ENCODE measurements around the gene GPX4. TPM values are rescaled to one million over a fixed set of nuclear protein-coding genes. Genes with fewer than 3 reads are reported as not detected.

GPX4 gene
- total and polyA plus RNA-seq, 9 of the 15 experiments (the other 6 are each of a cell fraction or from before 2014, with no cell fraction given): 61.4 to 661 (median 349) TPM

GRCh38 chr19:1103708-1104310 lies at the start of gene GPX4 (continued):
- TF ChIP-seq ZNF407 (IDR thresholded peaks at IDR 0.05; ENCODE audit: low read depth): no peak
- 0 out of 2 replicates have a peak, but pooled peaks have one; percentile 16 for TF ChIP-seq MYC (IDR thresholded peaks at IDR 0.05; ENCODE audit: low read depth, low read length)
- no peak for TF ChIP-seq MYC (CRISPR knock-in tag; IDR thresholded peaks at IDR 0.05; ENCODE audit: borderline replicate concordance, low read depth)
- TF ChIP-seq GABPA (tag; conservative IDR thresholded peaks at IDR 0.05; ENCODE audit: low read depth): peak; percentile 45; the same call in 1 of the 2 replicates
- no peak for TF ChIP-seq NFE2 (IDR thresholded peaks at IDR 0.05; ENCODE audit: low read depth)
- peak; percentile 99 for TF ChIP-seq RBFOX2 (IDR thresholded peaks at IDR 0.05; ENCODE audit: low read depth, low read length)
- no peak for TF ChIP-seq POU5F1 (IDR thresholded peaks at IDR 0.05; ENCODE audit: borderline replicate concordance, low read depth, low read length, partially characterized antibody)
- no peak for TF ChIP-seq POLR3A (IDR thresholded peaks at IDR 0.05; ENCODE audit: borderline replicate concordance, extremely low read depth, insufficient read depth, insufficient read length)
- no peak for TF ChIP-seq SRSF7 (optimal IDR thresholded peaks at IDR 0.05; ENCODE audit: low read depth, low read length)
- no peak for TF ChIP-seq HMG20A (CRISPR knock-in tag; conservative IDR thresholded peaks at IDR 0.05)
- peak; percentile 75; the same call in 1 of the 2 replicates for TF ChIP-seq POLR2AphosphoS2 (IDR thresholded peaks at IDR 0.05; ENCODE audit: low read length)
- no peak for TF ChIP-seq XRCC4 (IDR thresholded peaks at IDR 0.05; ENCODE audit: extremely low read depth, insufficient read depth, insufficient read length)
- no peak for TF ChIP-seq POLR3G (IDR thresholded peaks at IDR 0.05; ENCODE audit: extremely low read depth, insufficient read length, insufficient replicate concordance)
- TF ChIP-seq TFAP4 (CRISPR knock-in tag; IDR thresholded peaks at IDR 0.05; ENCODE audit: borderline replicate concordance): peak; percentile 65; the same call in 1 of the 2 replicates
- peak; percentile 71 for TF ChIP-seq MEIS2 (IDR thresholded peaks at IDR 0.05; ENCODE audit: partially characterized antibody)
- no peak for TF ChIP-seq TAL1 (IDR thresholded peaks at IDR 0.05)
- TF ChIP-seq TRIM28 (IDR thresholded peaks at IDR 0.05): no peak
- TF ChIP-seq HINFP (tag; conservative IDR thresholded peaks at IDR 0.05; ENCODE audit: low read depth): no peak
